HepG2 (cell line): Measurements from ENCODE around the gene VARS2. TPM values are rescaled to one million over a fixed set of nuclear protein-coding genes. Genes with fewer than 3 reads are reported as not detected.

Experiments
- CREM ChIP-seq, 2 experiments: sonication (generic) in 1 of 2; formaldehyde crosslinking in 1 of 2; IDR thresholded peaks; 2 replicates each; pipeline versions ENCODE4 v1.4.0 to v1.6.1; 2016 to 2020; ENCODE audit warnings: antibody characterized with exemption in 1 of 2, mild to moderate bottlenecking in 1 of 2, missing genetic modification reagents in 1 of 2
- DNMT1 ChIP-seq: sonication (generic); formaldehyde crosslinking; IDR thresholded peaks from 2 replicates; pipeline ENCODE4 v1.5.1; 2020; ENCODE audit warnings: mild to moderate bottlenecking, missing genetic modification reagents
- IKZF4 ChIP-seq: sonication (generic); formaldehyde crosslinking; IDR thresholded peaks from 2 replicates; pipeline ENCODE4 v1.5.1; 2020; ENCODE audit warnings: borderline replicate concordance, mild to moderate bottlenecking, low read depth, missing genetic modification reagents; ENCODE audit errors: not compliant biosample characterization
- IRF1 ChIP-seq: sonication (generic); formaldehyde crosslinking; IDR thresholded peaks from 2 replicates; pipeline ENCODE4 v1.4.0; 2020; ENCODE audit warnings: low read depth, mild to moderate bottlenecking, missing genetic modification reagents
- JUNB ChIP-seq: sonication (generic); formaldehyde crosslinking; IDR thresholded peaks from 2 replicates; pipeline ENCODE4 v1.8.0; 2022; ENCODE audit warnings: missing genetic modification reagents, mild to moderate bottlenecking, borderline replicate concordance
- NCOR1 ChIP-seq: fragments of 200-600 bp; sonication (generic); IDR thresholded peaks from 2 replicates; pipeline ENCODE4 v1.7.0; 2017; ENCODE audit warnings: antibody characterized with exemption, low read length, borderline replicate concordance
- SAFB2 ChIP-seq: sonication (generic); formaldehyde crosslinking; IDR thresholded peaks from 2 replicates; pipeline ENCODE4 v1.5.1; 2020; ENCODE audit warnings: missing genetic modification reagents, low read depth, mild to moderate bottlenecking, borderline replicate concordance
- SMAD1 ChIP-seq: sonication (generic); formaldehyde crosslinking; IDR thresholded peaks from 2 replicates; pipeline ENCODE4 v1.4.0; 2020; ENCODE audit warnings: missing genetic modification reagents, low read depth, mild to moderate bottlenecking, borderline replicate concordance
- SNAPC5 ChIP-seq: sonication (generic); formaldehyde crosslinking; IDR thresholded peaks from 2 replicates; pipeline ENCODE4 v1.8.1; 2023; ENCODE audit warnings: mild to moderate bottlenecking, missing genetic modification reagents, borderline replicate concordance
- ZBTB40 ChIP-seq, 2 experiments: fragments of 450-650 bp in 1 of 2; sonication (generic) in 1 of 2; formaldehyde crosslinking in 1 of 2; IDR thresholded peaks; 2 replicates each; pipeline versions ENCODE4 v1.6.1 to v1.8.0; 2016 to 2022; ENCODE audit warnings: antibody characterized with exemption in 1 of 2, mild to moderate bottlenecking in 1 of 2, missing genetic modification reagents in 1 of 2
- ZBTB43 ChIP-seq: sonication (generic); formaldehyde crosslinking; conservative IDR thresholded peaks from 2 replicates; pipeline ENCODE4 v1.4.0; 2020; ENCODE audit warnings: missing genetic modification reagents
- ZNF12 ChIP-seq: sonication (generic); formaldehyde crosslinking; IDR thresholded peaks from 2 replicates; pipeline ENCODE4 v1.5.0; 2020; ENCODE audit warnings: missing genetic modification reagents
- ZNF17 ChIP-seq: sonication (generic); formaldehyde crosslinking; IDR thresholded peaks from 2 replicates; pipeline ENCODE4 v1.5.0; 2020; ENCODE audit warnings: mild to moderate bottlenecking, missing genetic modification reagents
- ZNF296 ChIP-seq: sonication (generic); formaldehyde crosslinking; conservative IDR thresholded peaks from 2 replicates; pipeline ENCODE4 v1.5.0; 2020; ENCODE audit warnings: mild to moderate bottlenecking, missing genetic modification reagents
- ZNF547 ChIP-seq: sonication (generic); formaldehyde crosslinking; IDR thresholded peaks from 2 replicates; pipeline ENCODE4 v1.5.1; 2020; ENCODE audit warnings: mild to moderate bottlenecking, missing genetic modification reagents
- ZNF660 ChIP-seq: sonication (generic); formaldehyde crosslinking; IDR thresholded peaks from 2 replicates; pipeline ENCODE4 v1.5.1; 2020; ENCODE audit warnings: mild to moderate bottlenecking, low read depth, missing genetic modification reagents, borderline replicate concordance
- polyA plus RNA-seq, 8 experiments: library from polyadenylated mRNA; depleted of rRNA in 3 of 8; stranded (reverse) in 7 of 8; unstranded in 1 of 8; fragments of >200 nt; fragmentation: Illumina TruSeq in 4 of 8; extraction: Trizol in 4 of 8; gene quantifications; 2 replicates each; pipeline versions ENCODE4 v1.2.1 to v1.2.3, GENCODE V29; 2011 to 2016; ENCODE audit warnings: low read depth in 4 of 8, missing spikeins in 1 of 8, mixed read lengths in 1 of 8; ENCODE audit not compliant: insufficient read depth in 1 of 8
- total RNA-seq, 5 experiments: library from RNA; depleted of rRNA; stranded (reverse); fragments of >200 nt; fragmentation: Illumina TruSeq; extraction: Trizol; gene quantifications; 2 replicates each; pipeline ENCODE4 v1.2.3, GENCODE V29; 2016; ENCODE audit warnings: low read depth in 1 of 5

VARS2 gene
- total and polyA plus RNA-seq, 2 of the 13 experiments (the other 11 are each of a cell fraction or from before 2014, with no cell fraction given) = 61.8 to 71.8 TPM

GRCh38 chr6:30883685-30884520 lies 30.1 kb upstream of the VARS2 start, which contains the start of gene DDR1 (continued):
- TF ChIP-seq ZBTB40 (IDR thresholded peaks at IDR 0.05) (no peak), ZBTB40 (CRISPR knock-in tag; IDR thresholded peaks at IDR 0.05) (no peak), ZNF660 (CRISPR knock-in tag) (no peak), ZNF12 (CRISPR knock-in tag) (no peak), ZNF17 (CRISPR knock-in tag) (no peak), JUNB (no peak), SNAPC5 (0 out of 2 replicates have a peak, but pooled peaks have one; percentile 12), DNMT1 (CRISPR knock-in tag) (no peak), NCOR1 (no peak), SMAD1 (CRISPR knock-in tag) (no peak; the same call in 1 of the 2 replicates), SAFB2 (CRISPR knock-in tag) (no peak), IKZF4 (CRISPR knock-in tag) (no peak), CREM (IDR thresholded peaks at IDR 0.05) (no peak), CREM (CRISPR knock-in tag; IDR thresholded peaks at IDR 0.05) (no peak), ZNF296 (CRISPR knock-in tag) (0 out of 2 replicates have a peak, but pooled peaks have one; percentile 59), ZBTB43 (CRISPR knock-in tag) (no peak), IRF1 (CRISPR knock-in tag) (no peak), ZNF547 (peak; percentile 54; the same call in 1 of the 2 replicates)
